GM19023 (cell line): ENCODE data around the gene PHLDB1.
A peak's percentile ranks its signal among the peaks of the same experiment; 100 is the strongest.
"Not testable (repeated sequence)": the region's sequence is repeated elsewhere in the genome, so short reads cannot be mapped to it uniquely, and the experiment has no call there.

Experiments
- ATAC-seq: cut with Tn5 transposase; IDR thresholded peaks from one replicate; pipeline ENCODE4 v1.9.1; 2021; ENCODE audit warnings: mild to moderate bottlenecking, moderate library complexity; ENCODE audit not compliant: unreplicated experiment

Gene PHLDB1

GRCh38 chr11:118658429-118659313 lies 51.3 kb downstream of the PHLDB1 start:
- no peak for ATAC-seq

- ATAC-seq = peak; percentile 66
These were observed 52.0 kb downstream of the PHLDB1 start for GRCh38 chr11:118659314-118659952.

GRCh38 chr11:118659953-118660680 lies 52.7 kb downstream of the PHLDB1 start:
- ATAC-seq = no peak

- no peak for ATAC-seq
These were observed 53.4 kb downstream of the PHLDB1 start for GRCh38 chr11:118660681-118661424.

GRCh38 chr11:118661425-118662301 lies 54.2 kb downstream of the PHLDB1 start:
- ATAC-seq = no peak

- ATAC-seq = no peak
These were observed 55.2 kb downstream of the PHLDB1 start for GRCh38 chr11:118662401-118663271.

GRCh38 chr11:118663381-118663780 lies 56.0 kb downstream of the PHLDB1 start:
- no peak for ATAC-seq

- no peak for ATAC-seq
These were observed 56.5 kb downstream of the PHLDB1 start for GRCh38 chr11:118663902-118664301.

GRCh38 chr11:118666371-118666770 lies 59.0 kb downstream of the PHLDB1 start:
- ATAC-seq = no peak

GRCh38 chr11:118670063-118670462 lies 62.6 kb downstream of the PHLDB1 start:
- no peak for ATAC-seq

GRCh38 chr11:118671254-118671653 lies 63.8 kb downstream of the PHLDB1 start:
- ATAC-seq = no peak

- no peak for ATAC-seq
These were observed 65.4 kb downstream of the PHLDB1 start for GRCh38 chr11:118672846-118673245.

- ATAC-seq = no peak
These were observed 66.1 kb downstream of the PHLDB1 start for GRCh38 chr11:118673361-118674081.

GRCh38 chr11:118674082-118674435 lies 66.6 kb downstream of the PHLDB1 start:
- no peak for ATAC-seq

GRCh38 chr11:118677977-118678376 lies 70.6 kb downstream of the PHLDB1 start:
- ATAC-seq = no peak

GRCh38 chr11:118678908-118679307 lies 71.5 kb downstream of the PHLDB1 start:
- not testable (repeated sequence) for ATAC-seq

- ATAC-seq = no peak
These were observed 72.1 kb downstream of the PHLDB1 start, which contains the start of gene TREH for GRCh38 chr11:118679483-118679882. TREH (minus strand) TSS chr11:118679650; CDS start chr11:118679627, 23 bp downstream.

GRCh38 chr11:118682372-118682771 lies 75.0 kb downstream of the PHLDB1 start:
- ATAC-seq = no peak
